ENCODE measurements around the gene SGMS2.

Gene SGMS2

GRCh38 chr4:107857741-107858140, 33.0 kb downstream of the SGMS2 start:
- H3K27ac ChIP-seq, result no peak overlapping the region
- no peak for TF ChIP-seq ZFX (IDR thresholded peaks at IDR 0.05; ENCODE audit: borderline replicate concordance)
- TF ChIP-seq, protein P1, sequence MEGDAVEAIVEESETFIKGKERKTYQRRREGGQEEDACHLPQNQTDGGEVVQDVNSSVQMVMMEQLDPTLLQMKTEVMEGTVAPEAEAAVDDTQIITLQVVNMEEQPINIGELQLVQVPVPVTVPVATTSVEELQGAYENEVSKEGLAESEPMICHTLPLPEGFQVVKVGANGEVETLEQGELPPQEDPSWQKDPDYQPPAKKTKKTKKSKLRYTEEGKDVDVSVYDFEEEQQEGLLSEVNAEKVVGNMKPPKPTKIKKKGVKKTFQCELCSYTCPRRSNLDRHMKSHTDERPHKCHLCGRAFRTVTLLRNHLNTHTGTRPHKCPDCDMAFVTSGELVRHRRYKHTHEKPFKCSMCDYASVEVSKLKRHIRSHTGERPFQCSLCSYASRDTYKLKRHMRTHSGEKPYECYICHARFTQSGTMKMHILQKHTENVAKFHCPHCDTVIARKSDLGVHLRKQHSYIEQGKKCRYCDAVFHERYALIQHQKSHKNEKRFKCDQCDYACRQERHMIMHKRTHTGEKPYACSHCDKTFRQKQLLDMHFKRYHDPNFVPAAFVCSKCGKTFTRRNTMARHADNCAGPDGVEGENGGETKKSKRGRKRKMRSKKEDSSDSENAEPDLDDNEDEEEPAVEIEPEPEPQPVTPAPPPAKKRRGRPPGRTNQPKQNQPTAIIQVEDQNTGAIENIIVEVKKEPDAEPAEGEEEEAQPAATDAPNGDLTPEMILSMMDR (IDR thresholded peaks at IDR 0.05), result no peak

GRCh38 chr4:107858158-107858742, 33.5 kb downstream of the SGMS2 start:
- H3K27ac ChIP-seq, result no peak overlapping the region
- no peak for TF ChIP-seq ZFX (IDR thresholded peaks at IDR 0.05; ENCODE audit: borderline replicate concordance)
- TF ChIP-seq, protein P1 (IDR thresholded peaks at IDR 0.05), result no peak

DNA sequence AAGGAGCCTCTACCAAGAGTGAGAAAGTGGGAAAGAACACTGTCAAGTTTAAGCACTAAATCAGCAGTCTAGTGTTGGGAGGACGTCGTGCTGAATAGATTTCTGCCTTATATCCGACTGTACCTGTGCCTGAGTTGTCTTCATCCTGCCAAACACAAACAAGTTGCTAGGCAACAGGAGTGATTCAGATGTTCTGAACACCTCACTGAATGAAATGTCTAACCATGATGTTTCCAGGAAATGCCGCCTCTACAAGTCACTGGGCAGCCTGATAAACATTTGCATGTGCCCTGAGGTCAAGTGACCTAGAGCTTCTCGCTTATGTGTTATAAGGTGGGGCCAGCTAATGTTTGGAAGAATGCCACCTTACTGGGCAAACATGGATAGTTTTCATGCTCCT, 37.9 kb downstream of the SGMS2 start:
- H3K27ac ChIP-seq, result peak overlapping the region; percentile 52; the same call in 1 of the 2 replicates
- TF ChIP-seq, protein P1 (IDR thresholded peaks at IDR 0.05), result no peak
- no peak for TF ChIP-seq ZFX (IDR thresholded peaks at IDR 0.05; ENCODE audit: borderline replicate concordance)

- no peak for TF ChIP-seq ZFX (IDR thresholded peaks at IDR 0.05; ENCODE audit: borderline replicate concordance)
- TF ChIP-seq, protein P1 (IDR thresholded peaks at IDR 0.05), result no peak
- H3K27ac ChIP-seq, result peak overlapping the region; percentile 52
Observed at GRCh38 chr4:107863416-107863815, 38.7 kb downstream of the SGMS2 start.

GRCh38 chr4:107863850-107864371, 39.2 kb downstream of the SGMS2 start:
- H3K27ac ChIP-seq, result peak overlapping the region; percentile 52
- TF ChIP-seq, protein P1 (IDR thresholded peaks at IDR 0.05), result no peak
- no peak for TF ChIP-seq ZFX (IDR thresholded peaks at IDR 0.05; ENCODE audit: borderline replicate concordance)

DNA sequence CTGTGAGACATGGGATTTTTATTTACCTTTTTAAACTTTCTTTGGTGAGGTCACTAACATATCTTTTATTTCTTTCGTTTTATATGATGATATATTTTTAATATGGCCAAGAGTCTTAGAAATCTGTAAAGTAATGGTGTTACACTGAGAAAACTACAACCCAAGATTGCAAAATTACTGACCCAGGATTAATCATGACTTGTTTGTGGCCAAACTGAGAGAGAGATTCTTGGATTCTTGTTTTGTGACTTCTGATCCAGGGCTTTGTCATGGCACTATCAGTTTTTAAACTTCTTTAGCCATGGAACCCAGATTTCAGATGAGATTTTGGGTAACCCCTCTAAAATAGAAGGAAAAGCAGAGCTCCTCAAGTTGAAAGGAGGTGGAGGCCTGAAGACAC, 42.0 kb downstream of the SGMS2 start:
- H3K27ac ChIP-seq, result no peak overlapping the region
- no peak for TF ChIP-seq ZFX (IDR thresholded peaks at IDR 0.05; ENCODE audit: borderline replicate concordance)
- TF ChIP-seq, protein P1 (IDR thresholded peaks at IDR 0.05), result no peak

DNA sequence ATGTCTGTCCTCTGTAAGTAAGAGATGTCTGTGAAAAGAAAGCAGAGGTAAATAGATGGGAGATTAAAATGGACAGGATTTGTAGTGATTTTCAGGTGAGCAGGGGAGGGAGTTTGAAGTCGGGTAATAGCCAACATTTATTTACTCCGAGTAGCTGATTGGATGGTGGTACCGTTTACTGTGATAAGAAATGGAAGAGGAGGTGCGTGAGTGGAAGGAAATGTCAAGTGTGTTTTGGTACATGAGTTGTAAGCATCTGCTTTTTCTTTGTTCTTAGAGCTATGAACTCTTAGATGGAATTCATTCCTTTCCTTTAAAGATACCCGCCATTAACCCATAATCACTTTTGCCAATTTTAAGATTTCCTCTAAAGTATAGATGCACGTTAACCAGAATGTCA, 45.5 kb downstream of the SGMS2 start:
- TF ChIP-seq, protein P1 (IDR thresholded peaks at IDR 0.05), result no peak
- TF ChIP-seq ZFX (IDR thresholded peaks at IDR 0.05; ENCODE audit: borderline replicate concordance), result no peak
- H3K27ac ChIP-seq, result no peak overlapping the region
